GM18951 (cell line): ENCODE data around the gene DRC3.

Experiments used
- POLR2A ChIP-seq: IDR thresholded peaks from 4 replicates; pipeline ENCODE4 v1.6.1; 2011; ENCODE audit warnings: mild to moderate bottlenecking; ENCODE audit not compliant: insufficient read length, insufficient read depth; ENCODE audit errors: extremely low read depth
- in situ Hi-C: fragments of 300-500 bp; cut with MboI; formaldehyde crosslinking; loops from one replicate; pipeline ENCODE4 v1.12.0; 2022; ENCODE audit warnings: low sequenced_read_pairs, mixed read lengths, inconsistent platforms; ENCODE audit not compliant: unreplicated experiment

The DRC3 gene

GRCh38 chr17:18017958-18018357 lies 45.3 kb downstream of the DRC3 start:
- TF ChIP-seq POLR2A: no peak
- in situ Hi-C loops: no loop called here

GRCh38 chr17:18018411-18018921 lies 45.8 kb downstream of the DRC3 start:
- no peak for TF ChIP-seq POLR2A
- in situ Hi-C loops: no loop called here

GRCh38 chr17:18019838-18020154 lies 47.1 kb downstream of the DRC3 start:
- in situ Hi-C loops: no loop called here
- no peak for TF ChIP-seq POLR2A

- in situ Hi-C loops: no loop called here
- no peak for TF ChIP-seq POLR2A
Measured at GRCh38 chr17:18020971-18021370, 48.3 kb downstream of the DRC3 start.

GRCh38 chr17:18021372-18021771 lies 48.7 kb downstream of the DRC3 start:
- in situ Hi-C loops: no loop called here
- TF ChIP-seq POLR2A: no peak

- in situ Hi-C loops: loop anchor here (25.0 kb wide), 1 partner anchor 138 kb away; no protein-coding TSS in a partner anchor
- TF ChIP-seq POLR2A: no peak
Measured at GRCh38 chr17:18025241-18025944, 52.7 kb downstream of the DRC3 start.

- no peak for TF ChIP-seq POLR2A
- in situ Hi-C loops: loop anchor here (25.0 kb wide), 1 partner anchor 139 kb away; no protein-coding TSS in a partner anchor
Measured at GRCh38 chr17:18025945-18026776, 53.5 kb downstream of the DRC3 start.

- TF ChIP-seq POLR2A: no peak
- in situ Hi-C loops: loop anchor here (25.0 kb wide), 1 partner anchor 140 kb away; no protein-coding TSS in a partner anchor
Measured at GRCh38 chr17:18027280-18027679, 54.6 kb downstream of the DRC3 start.

- TF ChIP-seq POLR2A: no peak
- in situ Hi-C loops: loop anchor here (25.0 kb wide), 1 partner anchor 141 kb away; no protein-coding TSS in a partner anchor
Measured at GRCh38 chr17:18028114-18028951, 55.7 kb downstream of the DRC3 start.

GRCh38 chr17:18028952-18029540 lies 56.4 kb downstream of the DRC3 start:
- in situ Hi-C loops: loop anchor here (25.0 kb wide), 1 partner anchor 142 kb away; no protein-coding TSS in a partner anchor
- no peak for TF ChIP-seq POLR2A

- in situ Hi-C loops: loop anchor here (25.0 kb wide), 1 partner anchor 145 kb away; no protein-coding TSS in a partner anchor
Measured at GRCh38 chr17:18031955-18032354, 59.3 kb downstream of the DRC3 start.

GRCh38 chr17:18033442-18034099 lies 60.9 kb downstream of the DRC3 start:
- in situ Hi-C loops: loop anchor here (25.0 kb wide), 1 partner anchor 146 kb away; no protein-coding TSS in a partner anchor
- TF ChIP-seq POLR2A: no peak

More at GRCh38 chr17:18031955-18032354, 59.3 kb downstream of the DRC3 start:
- TF ChIP-seq POLR2A: no peak

GRCh38 chr17:18035704-18036103 lies 63.0 kb downstream of the DRC3 start:
- in situ Hi-C loops: loop anchor here (25.0 kb wide), 1 partner anchor 148 kb away; no protein-coding TSS in a partner anchor
- TF ChIP-seq POLR2A: no peak
